Measurements from ENCODE around the gene KIF18B. TPM values are rescaled to one million over a fixed set of nuclear protein-coding genes. Genes with fewer than 3 reads are reported as not detected.
A peak's percentile ranks its signal among the peaks of the same experiment; 100 is the strongest.

The KIF18B gene
- total RNA-seq, 1 experiment from 2014 or later, result 54.3 TPM

GRCh38 chr17:44878627-44879221 lies 68.8 kb downstream of the KIF18B start:
- intact Hi-C loops (cut with micrococcal nuclease; ENCODE audit: unreplicated experiment), result no loop called here
- peak; percentile 26 for DNase-seq (ENCODE audit: low spot score)

GRCh38 chr17:44877121-44877520 lies 70.5 kb downstream of the KIF18B start:
- ChIA-PET POLR2A (ENCODE audit: low non-redundant PET) (no interaction called here), CTCF (no interaction called here)
- peaks cover 25% of the 10 kb centered on the region for H3K36me3 ChIP-seq (ENCODE audit: insufficient read depth, low read length, poor library complexity, severe bottlenecking)
- TF ChIP-seq EZH2 (IDR thresholded peaks at IDR 0.05; ENCODE audit: borderline replicate concordance, low read depth, low read length, poor library complexity, severe bottlenecking), result no peak
- no peak for TF ChIP-seq CTCF (conservative IDR thresholded peaks at IDR 0.05; ENCODE audit: low read depth, low read length)
- no peak for DNase-seq (ENCODE audit: low spot score)
- H3K4me3 ChIP-seq (ENCODE audit: low read depth, low read length, poor library complexity, severe bottlenecking), result no peak overlapping the region
- BruUV-seq (replicated peaks), result no TSS peak
- H3K4me1 ChIP-seq (ENCODE audit: insufficient read depth, low read length, poor library complexity, severe bottlenecking), result no peaks in the 10 kb centered on the region
- H3K9me3 ChIP-seq (ENCODE audit: low read depth, low read length, poor library complexity, severe bottlenecking), result no peaks in the 10 kb centered on the region
- no peaks in the 10 kb centered on the region for H3K27me3 ChIP-seq (replicated peaks; ENCODE audit: insufficient read depth, low read depth, low read length, poor library complexity)
- no peak overlapping the region for H3K27ac ChIP-seq (ENCODE audit: low read depth, low read length, poor library complexity, severe bottlenecking)
- intact Hi-C loops (cut with micrococcal nuclease; ENCODE audit: unreplicated experiment), result no loop called here

More at GRCh38 chr17:44878627-44879221, 68.8 kb downstream of the KIF18B start:
- Histone ChIP-seq H3K4me3 (ENCODE audit: low read depth, low read length, poor library complexity, severe bottlenecking) (no peak overlapping the region), H3K9me3 (ENCODE audit: low read depth, low read length, poor library complexity, severe bottlenecking) (no peaks in the 10 kb centered on the region), H3K36me3 (ENCODE audit: insufficient read depth, low read length, poor library complexity, severe bottlenecking) (peaks cover 27% of the 10 kb centered on the region), H3K4me1 (ENCODE audit: insufficient read depth, low read length, poor library complexity, severe bottlenecking) (no peaks in the 10 kb centered on the region), H3K27ac (ENCODE audit: low read depth, low read length, poor library complexity, severe bottlenecking) (no peak overlapping the region), H3K27me3 (replicated peaks; ENCODE audit: insufficient read depth, low read depth, low read length, poor library complexity) (no peaks in the 10 kb centered on the region)
- CTCF ChIA-PET, result interaction anchor here (1.2 to 1.6 kb wide), 2 partner anchors 20 to 103 kb away, joined by 3 to 6 read pairs; no protein-coding TSS in a partner anchor
- TF ChIP-seq CTCF (conservative IDR thresholded peaks at IDR 0.05; ENCODE audit: low read depth, low read length) (peak; percentile 57), EZH2 (IDR thresholded peaks at IDR 0.05; ENCODE audit: borderline replicate concordance, low read depth, low read length, poor library complexity, severe bottlenecking) (no peak)
- no TSS peak for BruUV-seq (replicated peaks)
- POLR2A ChIA-PET (ENCODE audit: low non-redundant PET), result no interaction called here

- Histone ChIP-seq H3K36me3 (ENCODE audit: insufficient read depth, low read length, poor library complexity, severe bottlenecking) (peaks cover 23% of the 10 kb centered on the region), H3K4me3 (ENCODE audit: low read depth, low read length, poor library complexity, severe bottlenecking) (no peak overlapping the region), H3K27ac (ENCODE audit: low read depth, low read length, poor library complexity, severe bottlenecking) (no peak overlapping the region), H3K27me3 (replicated peaks; ENCODE audit: insufficient read depth, low read depth, low read length, poor library complexity) (no peaks in the 10 kb centered on the region), H3K9me3 (ENCODE audit: low read depth, low read length, poor library complexity, severe bottlenecking) (no peaks in the 10 kb centered on the region), H3K4me1 (ENCODE audit: insufficient read depth, low read length, poor library complexity, severe bottlenecking) (no peaks in the 10 kb centered on the region)
- ChIA-PET CTCF (no interaction called here), POLR2A (ENCODE audit: low non-redundant PET) (no interaction called here)
- intact Hi-C loops (cut with micrococcal nuclease; ENCODE audit: unreplicated experiment), result no loop called here
- DNase-seq (ENCODE audit: low spot score), result no peak
- TF ChIP-seq CTCF (conservative IDR thresholded peaks at IDR 0.05; ENCODE audit: low read depth, low read length) (no peak), EZH2 (IDR thresholded peaks at IDR 0.05; ENCODE audit: borderline replicate concordance, low read depth, low read length, poor library complexity, severe bottlenecking) (no peak)
- BruUV-seq (replicated peaks), result no TSS peak
Measured at GRCh38 chr17:44875761-44876160, 71.8 kb downstream of the KIF18B start.

Small RNAs within 50 kb of the gene (microRNA-seq; reads per million reads assigned to microRNA genes)
- 8.1 reads per million, percentile 24 among the genes with 10 or more reads in this experiment for gene MIR6783

Other genes starting within 250 kb of the KIF18B start
- 20.5 and 24.0 TPM in 2 replicates for gene DBF4B, start 239.1 kb downstream of the KIF18B start, total RNA-seq (2021)
- gene ADAM11, start 188.8 kb downstream of the KIF18B start, total RNA-seq (2021), result 0.17 and 0.59 TPM in 2 replicates
- 31.6 and 39.0 TPM in 2 replicates for gene GJC1, start 117.5 kb downstream of the KIF18B start, total RNA-seq (2021)
- not detected in 2 replicates for gene HIGD1B, start 99.9 kb downstream of the KIF18B start, total RNA-seq (2021)
- gene EFTUD2, start 48.3 kb downstream of the KIF18B start, total RNA-seq (2021), result 133 and 144 TPM in 2 replicates
- not detected in 2 replicates for gene GFAP, start 32.3 kb downstream of the KIF18B start, total RNA-seq (2021)
- 8.6 and 10.8 TPM in 2 replicates for gene C1QL1, start 20.5 kb upstream of the KIF18B start, total RNA-seq (2021)
- 19.1 and 21.8 TPM in 2 replicates for gene DCAKD, start 103.9 kb upstream of the KIF18B start, total RNA-seq (2021)
- gene NMT1, start 113.5 kb upstream of the KIF18B start, total RNA-seq (2021), result 108 and 118 TPM in 2 replicates
- gene PLCD3, start 184.7 kb upstream of the KIF18B start, total RNA-seq (2021), result 12.0 and 18.5 TPM in 2 replicates
- gene ACBD4, start 187.9 kb upstream of the KIF18B start, total RNA-seq (2021), result 1.4 and 4.2 TPM in 2 replicates
- gene HEXIM1, start 200.7 kb upstream of the KIF18B start, total RNA-seq (2021), result 21.2 and 22.1 TPM in 2 replicates
- 4.6 and 4.8 TPM in 2 replicates for gene HEXIM2, start 214.1 kb upstream of the KIF18B start, total RNA-seq (2021)

Data from A673 (cell line).